HEK293T (cell line): ENCODE results near the gene SNX32.

Experiments
- CTCF ChIA-PET: fragments of 350-600 bp; formaldehyde crosslinking; extraction: SDS; loops from one replicate; lab custom pipeline; 2021; ENCODE audit warnings: antibody characterized with exemption, inconsistent platforms; lab: Yijun Ruan, JAX
- POLR2A ChIA-PET: fragments of 350-600 bp; formaldehyde crosslinking; extraction: SDS; loops from one replicate; lab custom pipeline; 2020; ENCODE audit warnings: antibody characterized with exemption, inconsistent platforms; lab: Yijun Ruan, JAX
- DNase-seq: peaks from one replicate; pipeline ENCODE4 v3.0.0; 2012; ENCODE audit warnings: mixed read lengths; ENCODE audit errors: extremely low spot score
- ARNT ChIP-seq: fragments of 450-650 bp; IDR thresholded peaks from 2 replicates; pipeline ENCODE4 v1.6.1; 2017; ENCODE audit warnings: mild to moderate bottlenecking
- BHLHE40 ChIP-seq: fragments of 450-650 bp; IDR thresholded peaks from 2 replicates; pipeline ENCODE4 v1.6.1; 2016; ENCODE audit warnings: mild to moderate bottlenecking, moderate library complexity, borderline replicate concordance
- CTBP1 ChIP-seq: fragments of 450-650 bp; IDR thresholded peaks from 2 replicates; pipeline ENCODE4 v1.6.1; 2016; ENCODE audit warnings: borderline replicate concordance
- ELF4 ChIP-seq: fragments of 450-650 bp; IDR thresholded peaks from 2 replicates; pipeline ENCODE4 v1.6.1; 2017; ENCODE audit warnings: antibody characterized with exemption
- FOXA1 ChIP-seq: fragments of 450-650 bp; IDR thresholded peaks from 2 replicates; pipeline ENCODE4 v1.6.1; 2016; ENCODE audit warnings: mild to moderate bottlenecking
- FOXK2 ChIP-seq: fragments of 450-650 bp; IDR thresholded peaks from 2 replicates; pipeline ENCODE4 v1.6.1; 2016; ENCODE audit warnings: mild to moderate bottlenecking
- FOXM1 ChIP-seq: fragments of 450-650 bp; IDR thresholded peaks from 2 replicates; pipeline ENCODE4 v1.6.1; 2017; ENCODE audit warnings: mild to moderate bottlenecking, borderline replicate concordance
- HDGF ChIP-seq: fragments of 450-650 bp; IDR thresholded peaks from 2 replicates; pipeline ENCODE4 v1.6.1; 2017; ENCODE audit warnings: antibody characterized with exemption, borderline replicate concordance
- L3MBTL2 ChIP-seq: fragments of 450-650 bp; conservative IDR thresholded peaks from 2 replicates; pipeline ENCODE4 v1.6.1; 2016; ENCODE audit warnings: mild to moderate bottlenecking
- LEF1 ChIP-seq: fragments of 450-650 bp; IDR thresholded peaks from 2 replicates; pipeline ENCODE4 v1.6.1; 2017; ENCODE audit warnings: mild to moderate bottlenecking, borderline replicate concordance
- NFRKB ChIP-seq: fragments of 450-650 bp; IDR thresholded peaks from 2 replicates; pipeline ENCODE4 v1.6.1; 2016; ENCODE audit warnings: mild to moderate bottlenecking, moderate library complexity
- PKNOX1 ChIP-seq: fragments of 450-650 bp; IDR thresholded peaks from 2 replicates; pipeline ENCODE4 v1.6.1; 2016
- SP1 ChIP-seq: fragments of 450-650 bp; IDR thresholded peaks from 2 replicates; pipeline ENCODE4 v1.6.1; 2017
- SUZ12 ChIP-seq: fragments of 450-650 bp; IDR thresholded peaks from 2 replicates; pipeline ENCODE4 v1.6.1; 2016; ENCODE audit warnings: mild to moderate bottlenecking
- TARDBP ChIP-seq: fragments of 450-650 bp; IDR thresholded peaks from 2 replicates; pipeline ENCODE4 v1.6.1; 2016
- ZNF384 ChIP-seq: fragments of 450-650 bp; IDR thresholded peaks from 2 replicates; pipeline ENCODE4 v1.6.1; 2016

The SNX32 gene

DNA sequence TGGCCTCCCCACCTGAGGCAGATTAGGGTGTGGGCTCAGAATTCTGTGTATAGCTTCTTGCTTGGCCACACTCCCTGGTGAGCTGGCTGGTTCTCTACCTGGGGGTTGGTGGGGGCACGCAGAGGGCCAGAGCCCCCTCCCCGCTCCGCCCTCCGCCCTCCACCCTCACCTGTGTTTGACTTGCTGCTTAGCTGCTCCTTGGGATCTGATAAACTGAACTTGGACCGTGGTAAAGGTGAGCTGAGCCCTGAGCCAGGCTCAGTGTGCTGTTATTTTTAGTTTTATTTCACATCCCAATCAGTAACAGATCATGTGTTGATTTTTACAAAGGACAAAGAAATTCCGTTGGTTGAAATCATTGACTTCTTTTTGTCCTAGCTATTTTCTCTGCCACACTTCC is 44.9 kb upstream of the SNX32 start:
- TF ChIP-seq LEF1: no peak
- DNase-seq: no peak
- ChIA-PET POLR2A (interaction anchor here (1.2 kb wide), 1 partner anchor 77 kb away, joined by 3 read pairs; no protein-coding TSS in a partner anchor), CTCF (interaction anchor here (3.9 kb wide), 1 partner anchor 9 kb away, joined by 23 read pairs; the partner anchor contains the start of gene AP5B1)

GRCh38 chr11:65789230-65790103 is 44.3 kb upstream of the SNX32 start:
- ChIA-PET POLR2A (interaction anchor here (1.2 kb wide), 1 partner anchor 78 kb away, joined by 3 read pairs; no protein-coding TSS in a partner anchor), CTCF (interaction anchor here (3.9 kb wide), 1 partner anchor 9 kb away, joined by 23 read pairs; the partner anchor contains the start of gene AP5B1)
- TF ChIP-seq LEF1: no peak
- DNase-seq: no peak

- ChIA-PET CTCF (interaction anchor here (3.9 kb wide), 1 partner anchor 10 kb away, joined by 23 read pairs; the partner anchor contains the start of gene AP5B1), POLR2A (interaction anchor here (1.6 kb wide), 1 partner anchor 10 kb away, joined by 4 read pairs; no protein-coding TSS in a partner anchor)
- DNase-seq: no peak
- TF ChIP-seq SP1 (no peak), FOXA1 (no peak), TARDBP (no peak), ZNF384 (no peak), HDGF (no peak), ELF4 (no peak), BHLHE40 (no peak), NFRKB (no peak), FOXM1 (no peak), CTBP1 (no peak), L3MBTL2 (no peak), PKNOX1 (no peak), LEF1 (no peak), SUZ12 (no peak)
These were observed 43.5 kb upstream of the SNX32 start for GRCh38 chr11:65790104-65790901.

DNA sequence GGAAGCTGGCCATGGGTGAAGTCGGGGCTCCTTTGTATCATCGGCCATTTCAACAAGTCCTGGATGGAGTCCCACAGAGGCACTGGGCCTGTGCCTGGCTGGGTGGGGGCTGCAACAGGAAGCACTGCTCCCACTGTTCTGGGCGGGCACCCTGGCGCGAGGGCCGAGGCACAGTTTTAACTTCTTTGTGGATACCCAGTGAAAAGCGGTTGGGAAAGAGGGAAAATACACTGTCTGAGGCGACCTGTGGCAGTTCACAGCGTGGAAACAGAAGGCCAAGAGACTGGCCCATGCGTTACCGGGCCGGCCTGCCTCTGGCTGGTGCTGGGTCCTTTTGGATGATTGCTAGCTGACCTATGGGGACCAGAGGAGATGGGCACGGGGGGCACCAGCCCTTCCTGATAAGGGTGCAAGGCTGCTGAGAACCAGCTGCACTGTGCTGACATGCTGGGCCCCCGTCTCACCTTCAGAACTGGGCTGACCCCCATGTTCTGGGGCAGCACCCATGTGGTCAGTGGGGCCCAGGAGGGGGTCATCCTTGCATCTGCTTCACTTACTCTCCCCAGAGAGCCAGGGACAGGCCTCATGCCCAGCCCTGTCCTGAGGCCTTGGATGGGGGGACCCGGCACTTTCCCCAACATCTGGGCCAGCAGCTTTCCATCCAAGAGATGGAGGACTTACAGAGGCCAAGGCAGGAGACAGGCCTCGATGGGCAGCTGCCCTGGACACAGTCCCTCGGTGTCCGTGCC is 42.7 kb upstream of the SNX32 start:
- TF ChIP-seq FOXK2 (no peak), ZNF384 (no peak), NFRKB (no peak), FOXA1 (no peak), L3MBTL2 (no peak), TARDBP (no peak), CTBP1 (no peak), ELF4 (no peak), LEF1 (no peak), FOXM1 (no peak), HDGF (no peak), ARNT (no peak), PKNOX1 (no peak), BHLHE40 (no peak), SUZ12 (no peak), SP1 (no peak)
- no peak for DNase-seq
- ChIA-PET POLR2A (interaction anchor here (1.6 kb wide), 1 partner anchor 11 kb away, joined by 4 read pairs; no protein-coding TSS in a partner anchor), CTCF (interaction anchor here (3.9 kb wide), 1 partner anchor 11 kb away, joined by 23 read pairs; the partner anchor contains the start of gene AP5B1)

- no peak for TF ChIP-seq L3MBTL2
- no peak for TF ChIP-seq LEF1
- no peak for TF ChIP-seq HDGF
- no peak for TF ChIP-seq FOXM1
- TF ChIP-seq FOXA1: no peak
- no peak for TF ChIP-seq NFRKB
- TF ChIP-seq FOXK2: no peak
- TF ChIP-seq ZNF384: no peak
- TF ChIP-seq SUZ12: no peak
- TF ChIP-seq CTBP1: no peak
- DNase-seq: no peak
- POLR2A ChIA-PET: interaction anchor here (1.6 kb wide), 1 partner anchor 12 kb away, joined by 4 read pairs; no protein-coding TSS in a partner anchor
- CTCF ChIA-PET: interaction anchor here (3.9 kb wide), 1 partner anchor 12 kb away, joined by 23 read pairs; the partner anchor contains the start of gene AP5B1
These were observed 42.0 kb upstream of the SNX32 start for GRCh38 chr11:65791719-65792213.

- ChIA-PET CTCF (no interaction called here), POLR2A (no interaction called here)
- no peak for TF ChIP-seq BHLHE40
- TF ChIP-seq LEF1: no peak
- no peak for TF ChIP-seq ZNF384
- TF ChIP-seq TARDBP: no peak
- TF ChIP-seq SP1: no peak
- no peak for TF ChIP-seq L3MBTL2
- no peak for TF ChIP-seq FOXA1
- TF ChIP-seq ARNT: no peak
- no peak for TF ChIP-seq CTBP1
- no peak for TF ChIP-seq NFRKB
- DNase-seq: no peak
These were observed 41.3 kb upstream of the SNX32 start for GRCh38 chr11:65792456-65792855.
